OCI-LY7 (cell line): ENCODE measurements around the gene SCUBE2.

ENCODE experiments used
- CTCF ChIP-seq: fragments of 200-600 bp; sonication (generic); conservative IDR thresholded peaks from 2 replicates; pipeline ENCODE4 v1.5.1; 2014; ENCODE audit warnings: mild to moderate bottlenecking, antibody characterized with exemption, low read length, moderate library complexity, mixed read lengths
- EZH2phosphoT487 ChIP-seq: fragments of 200-600 bp; sonication (generic); IDR thresholded peaks from 2 replicates; pipeline ENCODE4 v1.6.1; 2018; ENCODE audit warnings: low read depth, borderline replicate concordance, mild to moderate bottlenecking, mixed run types, antibody characterized with exemption, low read length, moderate library complexity, mixed read lengths

GRCh38 chr11:9039863-9040262, 51.5 kb downstream of the SCUBE2 start:
- TF ChIP-seq CTCF (no peak), EZH2phosphoT487 (no peak)
